Activated T-helper 1 cell treated with anti-CD3 and anti-CD28 coated beads, Interleukin-12 subunit alpha, Interleukin-12 subunit beta, Interleukin-2, Interleukin-4 antibody, amounts not matched to agents 30 ng/mL and 10 ng/mL and 1 ng/mL, durations not matched to agents 14 hours and 24 hours and 36 hours (primary cell): Measurements from ENCODE around the gene SH2B3. TPM values are rescaled to one million over a fixed set of nuclear protein-coding genes. Genes with fewer than 3 reads are reported as not detected.
"Not testable (repeated sequence)": the region's sequence is repeated elsewhere in the genome, so short reads cannot be mapped to it uniquely, and the experiment has no call there.

Source experiments
- DNase-seq: peaks from one replicate; pipeline ENCODE4 v3.0.0; 2021; ENCODE audit warnings: low spot score
- H3K27ac Mint-ChIP-seq: one replicate; pipeline ENCODE4 v1.8.0; 2021; ENCODE audit warnings: mild to moderate bottlenecking, mixed read lengths
- H3K27me3 Mint-ChIP-seq: one replicate; pipeline ENCODE4 v1.8.0; 2022; ENCODE audit warnings: mild to moderate bottlenecking, moderate library complexity, mixed read lengths; ENCODE audit not compliant: insufficient read depth
- H3K36me3 Mint-ChIP-seq: one replicate; pipeline ENCODE4 v1.8.0; 2021; ENCODE audit warnings: low read depth, mixed read lengths
- H3K4me1 Mint-ChIP-seq: one replicate; pipeline ENCODE4 v1.8.0; 2021; ENCODE audit warnings: low read depth, mixed read lengths
- H3K4me3 Mint-ChIP-seq: one replicate; pipeline ENCODE4 v1.8.0; 2021; ENCODE audit warnings: mild to moderate bottlenecking, moderate library complexity, mixed read lengths
- H3K9me3 Mint-ChIP-seq: one replicate; pipeline ENCODE4 v1.8.0; 2021; ENCODE audit warnings: mixed read lengths
- intact Hi-C: fragments of 100-400 bp; cut with micrococcal nuclease; formaldehyde crosslinking; loops from one replicate; pipeline ENCODE4 v1.15.1; 2024
- total RNA-seq: library from RNA; stranded (reverse); gene quantifications from 2 replicates; pipeline ENCODE4 v1.2.3, GENCODE V29; 2022

SH2B3 gene
- total RNA-seq, 1 donor from 2014 or later: 42.3 TPM

DNA sequence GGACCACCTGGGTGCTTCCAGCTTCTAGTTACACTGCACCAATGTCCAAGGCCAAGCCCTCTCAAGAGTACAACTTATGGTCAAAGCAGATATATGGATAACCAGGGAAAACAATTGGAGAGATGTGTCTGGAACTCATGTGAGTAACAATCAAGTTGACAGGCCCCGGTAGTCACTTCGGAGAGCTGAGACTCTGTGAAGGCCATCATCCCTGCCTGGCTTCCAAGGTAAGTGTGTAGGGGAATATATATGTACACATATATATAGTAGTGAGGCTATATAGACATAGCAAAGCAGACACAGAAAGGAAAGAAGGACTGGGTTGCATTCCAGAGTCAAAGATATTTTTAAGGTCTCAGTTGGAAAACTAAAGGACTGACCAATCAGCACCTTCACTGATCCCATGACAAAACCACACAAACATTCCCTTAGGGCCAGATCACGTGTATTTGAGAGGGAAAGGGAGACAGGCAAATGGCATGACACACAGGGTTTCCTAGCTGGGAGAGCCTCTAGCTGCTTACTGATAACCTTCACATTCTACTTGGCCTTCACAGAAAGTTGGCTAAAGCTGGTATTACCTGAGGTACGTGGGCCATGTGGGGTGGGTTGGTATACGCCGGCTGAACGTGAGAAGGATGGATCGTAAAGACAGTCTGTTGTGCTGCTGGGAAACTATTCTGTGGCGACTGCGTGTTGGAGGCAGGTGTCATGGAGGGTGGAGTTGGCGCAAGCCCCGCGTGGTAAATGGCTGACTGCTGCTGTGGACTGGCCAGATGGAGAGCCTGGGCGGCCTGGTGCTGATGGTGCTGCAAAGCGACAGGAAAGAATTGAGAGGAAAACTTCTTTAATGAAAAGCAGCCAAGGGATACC lies 50.0 kb downstream of the SH2B3 start:
- H3K4me1 Mint-ChIP-seq: peaks cover 18% of the 10 kb centered on the region
- H3K27ac Mint-ChIP-seq: no peak overlapping the region
- no peak overlapping the region for H3K4me3 Mint-ChIP-seq
- intact Hi-C loops: no loop called here
- peaks cover 34% of the 10 kb centered on the region for H3K36me3 Mint-ChIP-seq
- no peaks in the 10 kb centered on the region for H3K9me3 Mint-ChIP-seq
- no peak for DNase-seq
- no peaks in the 10 kb centered on the region for H3K27me3 Mint-ChIP-seq

- Mint-ChIP-seq H3K9me3 (no peaks in the 10 kb centered on the region), H3K4me1 (peaks cover 5% of the 10 kb centered on the region), H3K36me3 (peaks cover 24% of the 10 kb centered on the region), H3K27me3 (no peaks in the 10 kb centered on the region), H3K4me3 (no peak overlapping the region), H3K27ac (no peak overlapping the region)
- no peak for DNase-seq
- intact Hi-C loops: no loop called here
These were observed 51.3 kb downstream of the SH2B3 start for GRCh38 chr12:111457071-111457470.

- H3K4me1 Mint-ChIP-seq: peaks cover 5% of the 10 kb centered on the region
- no peak overlapping the region for H3K27ac Mint-ChIP-seq
- H3K4me3 Mint-ChIP-seq: no peak overlapping the region
These were observed 51.9 kb downstream of the SH2B3 start for GRCh38 chr12:111457577-111457976.

DNA sequence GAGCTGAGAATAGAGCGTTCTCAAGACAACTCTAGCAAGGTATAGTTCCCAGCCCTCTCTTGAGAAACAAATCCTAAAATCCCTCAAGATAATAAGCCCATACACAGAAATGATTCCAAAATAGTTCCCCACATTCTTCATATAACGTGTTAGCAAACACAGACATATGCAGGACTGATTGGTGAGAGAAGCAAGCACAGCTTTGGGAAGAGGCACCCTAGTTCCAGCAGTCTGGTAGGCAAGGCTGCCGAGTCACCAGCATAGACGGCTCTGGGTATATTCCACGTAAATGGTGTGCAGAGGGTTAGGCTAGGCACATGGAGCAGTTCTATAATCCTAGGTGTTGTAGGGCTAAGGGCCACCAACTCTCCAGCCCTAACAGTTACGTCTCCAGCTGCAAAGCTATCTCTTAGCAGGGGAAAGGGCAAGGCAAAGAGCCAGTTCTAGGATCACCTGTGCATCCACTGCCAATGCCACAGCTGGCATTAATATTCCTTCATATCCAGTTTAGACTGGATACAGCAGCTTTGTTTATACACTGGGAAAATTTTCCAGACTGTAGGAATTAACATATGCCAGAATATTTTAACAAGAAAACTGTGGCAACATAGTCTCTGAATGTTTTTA lies 52.9 kb downstream of the SH2B3 start:
- intact Hi-C loops: no loop called here
- H3K4me1 Mint-ChIP-seq: peaks cover 4% of the 10 kb centered on the region
- H3K27ac Mint-ChIP-seq: no peak overlapping the region
- H3K4me3 Mint-ChIP-seq: no peak overlapping the region
- no peaks in the 10 kb centered on the region for H3K9me3 Mint-ChIP-seq
- no peaks in the 10 kb centered on the region for H3K27me3 Mint-ChIP-seq
- no peak for DNase-seq
- H3K36me3 Mint-ChIP-seq: peaks cover 21% of the 10 kb centered on the region

More at GRCh38 chr12:111457577-111457976, 51.9 kb downstream of the SH2B3 start:
- no peaks in the 10 kb centered on the region for H3K27me3 Mint-ChIP-seq
- H3K9me3 Mint-ChIP-seq: no peaks in the 10 kb centered on the region
- intact Hi-C loops: no loop called here
- no peak for DNase-seq
- peaks cover 24% of the 10 kb centered on the region for H3K36me3 Mint-ChIP-seq

DNA sequence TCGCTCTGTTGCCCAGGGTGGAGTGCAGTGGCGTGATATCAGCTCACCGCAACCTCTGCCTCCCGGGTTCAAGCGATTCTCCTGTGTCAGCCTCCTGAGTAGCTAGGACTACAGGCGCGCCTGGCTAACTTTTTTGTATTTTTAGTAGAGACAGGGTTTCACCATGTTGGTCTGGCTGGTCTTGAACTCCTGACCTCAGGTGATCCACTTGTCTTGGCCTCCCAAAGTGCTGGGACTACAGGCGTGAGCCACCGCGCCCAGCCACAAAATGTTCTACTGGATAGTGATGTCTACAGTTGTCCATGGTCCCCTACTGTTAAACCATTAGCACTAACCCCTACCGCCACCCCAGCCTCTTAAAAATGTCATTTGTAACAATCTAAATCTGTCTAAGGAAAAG lies 54.4 kb downstream of the SH2B3 start:
- H3K4me1 Mint-ChIP-seq, intact Hi-C loops, H3K4me3 Mint-ChIP-seq, H3K9me3 Mint-ChIP-seq, DNase-seq, H3K27ac Mint-ChIP-seq, H3K27me3 Mint-ChIP-seq: not testable (repeated sequence)
- H3K36me3 Mint-ChIP-seq: peaks cover 16% of the 10 kb centered on the region

- Mint-ChIP-seq H3K9me3 (no peaks in the 10 kb centered on the region), H3K27me3 (no peaks in the 10 kb centered on the region), H3K4me3 (no peak overlapping the region), H3K27ac (no peak overlapping the region), H3K4me1 (no peaks in the 10 kb centered on the region), H3K36me3 (peaks cover 6% of the 10 kb centered on the region)
- intact Hi-C loops: no loop called here
- DNase-seq: no peak
These were observed 56.6 kb downstream of the SH2B3 start for GRCh38 chr12:111462210-111462769.

GRCh38 chr12:111467092-111467856 lies 61.6 kb downstream of the SH2B3 start:
- Mint-ChIP-seq H3K4me1 (peaks cover 5% of the 10 kb centered on the region), H3K27me3 (no peaks in the 10 kb centered on the region), H3K27ac (no peak overlapping the region), H3K9me3 (no peaks in the 10 kb centered on the region), H3K36me3 (peaks cover 20% of the 10 kb centered on the region), H3K4me3 (no peak overlapping the region)
- intact Hi-C loops: no loop called here
- DNase-seq: no peak

GRCh38 chr12:111467857-111468241 lies 62.1 kb downstream of the SH2B3 start:
- Mint-ChIP-seq H3K4me1 (peaks cover 5% of the 10 kb centered on the region), H3K4me3 (no peak overlapping the region), H3K27ac (no peak overlapping the region), H3K36me3 (peaks cover 20% of the 10 kb centered on the region), H3K27me3 (no peaks in the 10 kb centered on the region), H3K9me3 (no peaks in the 10 kb centered on the region)
- no peak for DNase-seq
- intact Hi-C loops: no loop called here

- no peak for DNase-seq
- Mint-ChIP-seq H3K27me3 (no peaks in the 10 kb centered on the region), H3K27ac (no peak overlapping the region), H3K4me1 (peaks cover 5% of the 10 kb centered on the region), H3K36me3 (peaks cover 27% of the 10 kb centered on the region), H3K4me3 (no peak overlapping the region), H3K9me3 (no peaks in the 10 kb centered on the region)
- intact Hi-C loops: no loop called here
These were observed 63.7 kb downstream of the SH2B3 start for GRCh38 chr12:111469401-111469800.

- Mint-ChIP-seq H3K36me3 (peaks cover 25% of the 10 kb centered on the region), H3K27ac (no peak overlapping the region), H3K4me1 (peaks cover 5% of the 10 kb centered on the region), H3K27me3 (no peaks in the 10 kb centered on the region), H3K9me3 (no peaks in the 10 kb centered on the region), H3K4me3 (no peak overlapping the region)
- DNase-seq: no peak
- intact Hi-C loops: no loop called here
These were observed 65.5 kb downstream of the SH2B3 start for GRCh38 chr12:111471236-111471635.

- Mint-ChIP-seq H3K27me3 (no peaks in the 10 kb centered on the region), H3K36me3 (peaks cover 21% of the 10 kb centered on the region), H3K27ac (no peak overlapping the region), H3K9me3 (no peaks in the 10 kb centered on the region), H3K4me1 (no peaks in the 10 kb centered on the region), H3K4me3 (no peak overlapping the region)
- intact Hi-C loops: loop anchor here (1.0 kb wide), 1 partner anchor 85 kb away; no protein-coding TSS in a partner anchor
- no peak for DNase-seq
These were observed 76.7 kb downstream of the SH2B3 start for GRCh38 chr12:111482462-111482861.

DNA sequence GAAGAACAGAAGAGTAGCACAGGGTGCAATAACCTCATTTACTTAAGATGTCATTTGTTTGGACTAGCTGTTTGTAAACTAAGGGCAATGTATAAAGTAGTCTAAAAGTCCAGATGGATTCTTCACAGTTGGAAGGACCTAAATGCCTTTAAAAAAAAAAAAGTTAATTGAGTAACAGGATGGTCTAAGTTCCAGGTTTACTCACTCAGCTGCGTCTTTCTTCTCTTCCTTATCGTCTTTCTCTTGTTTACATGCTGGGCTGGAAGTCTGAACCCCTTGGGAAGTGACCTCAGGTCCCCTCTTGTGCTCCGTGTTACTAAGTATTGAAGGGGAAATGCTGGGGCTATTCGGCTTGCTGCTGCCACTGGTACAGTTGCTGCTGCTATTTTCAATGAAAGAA lies 82.5 kb downstream of the SH2B3 start:
- intact Hi-C loops: no loop called here
- no peaks in the 10 kb centered on the region for H3K27me3 Mint-ChIP-seq
- peaks cover 35% of the 10 kb centered on the region for H3K36me3 Mint-ChIP-seq
- DNase-seq: no peak
- no peaks in the 10 kb centered on the region for H3K4me1 Mint-ChIP-seq
- H3K9me3 Mint-ChIP-seq: no peaks in the 10 kb centered on the region
- H3K4me3 Mint-ChIP-seq: no peak overlapping the region
- H3K27ac Mint-ChIP-seq: no peak overlapping the region
